ENCODE data around the gene CEP131.

CEP131 gene

GRCh38 chr17:81221371-81221841, 1.4 kb downstream of the CEP131 start:
- no peak for DNase-seq

- no peak for DNase-seq
These were observed 3.1 kb downstream of the CEP131 start for GRCh38 chr17:81219476-81220180.

DNA sequence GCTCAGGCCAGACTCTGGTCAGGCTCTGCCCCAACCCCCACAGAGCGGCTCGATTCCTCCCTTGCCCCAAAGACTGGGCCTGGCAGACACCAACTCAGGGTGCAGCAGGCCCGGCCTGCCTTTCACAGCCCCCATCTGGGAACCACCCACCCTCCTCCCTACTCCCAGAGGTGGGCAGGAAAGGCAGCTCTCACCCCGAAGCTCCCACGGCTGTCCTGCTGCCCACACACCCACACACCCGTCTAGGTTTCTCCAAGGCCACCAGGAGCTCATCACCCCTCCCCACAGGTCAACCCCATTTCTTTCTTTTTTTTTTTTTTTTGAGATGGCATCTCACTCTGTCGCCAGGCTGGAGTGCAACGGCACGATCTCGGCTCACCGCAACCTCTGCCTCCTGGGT, 3.8 kb downstream of the CEP131 start:
- DNase-seq: no peak

DNA sequence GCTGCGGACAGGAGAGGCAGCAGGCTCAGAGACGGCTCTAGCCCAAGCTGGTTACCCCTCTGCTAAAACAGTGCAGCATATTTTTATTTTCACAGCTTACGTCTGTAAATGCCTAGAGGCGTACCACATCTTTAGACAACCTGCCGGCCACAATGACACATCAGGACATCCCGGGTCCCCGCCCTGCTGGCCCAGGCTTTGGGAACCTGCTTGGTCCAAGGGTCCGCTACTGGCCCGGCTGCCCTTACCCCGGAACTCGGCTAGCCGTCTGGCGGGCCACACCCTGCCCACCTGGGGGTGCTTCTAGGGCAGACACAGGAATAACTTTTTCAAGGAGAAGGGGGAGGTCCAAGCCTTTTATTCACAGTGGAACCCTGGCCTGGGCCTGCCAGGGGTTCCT, 4.3 kb downstream of the CEP131 start:
- no peak for DNase-seq

- DNase-seq: no peak
These were observed 5.3 kb downstream of the CEP131 start for GRCh38 chr17:81217491-81217890.

GRCh38 chr17:81213978-81214377, 8.8 kb downstream of the CEP131 start:
- no peak for DNase-seq

DNA sequence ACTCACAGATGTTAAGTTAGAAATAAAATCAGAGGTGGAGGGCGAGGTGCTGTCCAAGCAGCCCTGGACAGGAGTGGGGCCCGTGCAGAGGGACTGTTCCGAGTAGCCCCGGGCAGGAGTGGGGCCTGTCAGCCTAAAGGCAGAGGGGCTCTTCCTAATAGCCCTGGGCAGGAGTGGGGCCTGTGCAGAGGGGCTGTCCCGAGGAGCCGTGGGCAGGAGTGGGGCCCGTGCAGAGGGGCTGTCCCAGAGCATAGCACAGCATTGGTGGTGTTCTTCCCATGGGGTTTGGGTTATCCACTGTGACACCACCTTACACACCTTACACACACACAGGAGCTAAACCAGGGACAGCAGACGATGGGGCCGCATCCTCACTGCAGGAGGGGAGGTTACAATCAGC, 10.4 kb downstream of the CEP131 start:
- no peak for DNase-seq

- no peak for DNase-seq
These were observed 11.9 kb downstream of the CEP131 start for GRCh38 chr17:81210868-81211267.

GRCh38 chr17:81210466-81210865, 12.3 kb downstream of the CEP131 start:
- no peak for DNase-seq

DNA sequence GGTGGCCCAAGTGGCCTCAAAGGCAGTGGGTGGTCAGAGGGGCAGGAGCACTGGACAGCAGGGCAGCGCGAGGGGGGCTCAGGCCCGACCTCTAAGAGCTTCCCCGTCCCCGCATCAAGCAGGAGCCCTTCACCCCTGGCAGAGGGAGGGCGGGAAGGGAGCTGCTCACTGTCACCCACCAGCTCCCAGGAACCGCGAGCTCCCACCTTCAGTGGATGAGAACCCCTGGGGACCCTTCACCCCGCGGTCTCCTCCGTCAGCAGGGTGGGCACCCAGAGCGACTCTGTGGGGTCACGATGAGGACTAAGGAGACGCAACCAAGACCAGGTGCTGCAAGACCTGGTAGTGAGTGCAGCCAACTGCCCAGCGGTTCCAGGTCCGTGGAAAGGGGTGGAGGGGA, 13.6 kb downstream of the CEP131 start:
- DNase-seq: no peak

DNA sequence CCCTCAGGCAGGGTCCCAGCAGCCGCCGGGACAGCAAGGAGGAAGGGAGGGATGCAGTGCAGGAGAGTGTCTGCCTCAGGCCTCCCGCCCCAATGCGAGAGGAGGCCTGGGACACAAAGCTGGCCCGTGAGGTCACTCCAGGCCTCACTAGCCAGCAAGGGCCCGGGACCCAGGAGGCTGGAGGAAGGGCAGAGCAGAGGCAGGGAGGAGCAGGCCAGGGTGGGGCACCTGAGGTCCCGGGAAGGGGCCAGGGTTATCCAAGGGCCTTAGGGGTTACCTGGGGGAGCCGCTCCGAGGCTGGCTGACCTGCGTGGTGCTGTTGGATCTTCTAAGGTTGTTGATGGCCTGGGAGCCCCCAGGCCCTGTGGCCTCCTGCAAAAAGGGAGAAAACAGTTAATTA, 14.1 kb downstream of the CEP131 start:
- no peak for DNase-seq

DNA sequence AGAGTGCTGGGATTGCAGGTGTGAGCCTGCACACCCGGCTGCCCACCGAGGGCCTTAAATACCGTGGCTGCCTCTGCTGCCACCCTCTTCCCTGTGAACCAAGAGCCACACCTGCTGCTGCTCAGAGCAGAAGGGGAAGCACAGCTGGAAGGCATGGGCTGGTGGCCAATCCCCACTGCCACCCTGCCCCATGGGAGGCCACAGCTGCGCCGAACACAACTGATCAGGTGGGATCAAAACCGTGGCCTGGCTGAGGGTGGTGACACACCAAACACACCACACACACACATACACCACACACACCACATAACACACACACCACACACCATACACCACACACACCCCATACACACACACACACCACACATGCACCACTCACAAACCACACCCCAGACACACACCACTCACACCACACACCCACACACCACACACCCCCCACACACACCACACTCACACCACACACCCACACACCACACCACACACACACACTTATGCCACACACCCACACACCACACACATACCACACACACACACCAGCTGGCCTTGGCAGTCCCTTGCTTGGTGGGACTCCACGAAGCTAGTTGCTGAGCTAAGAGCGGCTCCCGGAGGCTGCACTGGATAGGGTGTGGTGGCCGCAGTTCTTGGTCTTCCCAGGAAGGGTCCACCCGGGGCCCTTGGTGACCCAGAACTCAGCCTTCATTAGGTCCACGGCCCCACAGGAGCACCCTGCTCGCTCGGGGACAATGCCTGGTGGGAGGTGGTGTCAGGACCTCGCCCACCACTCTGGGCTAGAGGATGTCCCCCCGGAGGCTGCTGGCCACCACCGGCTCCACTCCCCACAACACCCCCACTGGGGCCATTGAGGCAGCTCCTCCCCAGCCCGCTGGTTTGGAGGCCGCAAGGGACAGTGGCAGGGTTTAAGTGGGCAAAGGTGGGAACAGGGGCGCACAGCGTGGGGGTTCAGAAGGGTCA, 14.9 kb downstream of the CEP131 start:
- no peak for DNase-seq

DNA sequence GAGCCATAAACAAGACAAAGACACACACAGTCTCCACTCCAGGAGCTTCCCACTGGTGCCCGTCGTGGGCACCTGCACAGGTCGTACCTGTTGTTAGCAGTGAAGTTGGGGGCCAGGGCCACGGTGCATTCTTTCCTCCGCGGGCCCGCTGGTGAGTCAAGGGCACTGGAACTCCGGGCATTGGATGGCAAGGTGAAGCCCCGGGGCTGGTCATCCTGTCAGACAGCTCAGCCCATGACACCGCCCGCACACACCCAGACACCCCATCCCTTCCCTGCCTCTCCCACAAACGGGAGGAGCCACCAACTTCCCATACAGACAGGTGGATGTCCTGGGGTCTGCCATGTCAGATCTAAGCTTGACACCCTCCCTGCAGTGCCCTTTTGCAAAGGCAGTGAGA, 16.1 kb downstream of the CEP131 start:
- no peak for DNase-seq

DNA sequence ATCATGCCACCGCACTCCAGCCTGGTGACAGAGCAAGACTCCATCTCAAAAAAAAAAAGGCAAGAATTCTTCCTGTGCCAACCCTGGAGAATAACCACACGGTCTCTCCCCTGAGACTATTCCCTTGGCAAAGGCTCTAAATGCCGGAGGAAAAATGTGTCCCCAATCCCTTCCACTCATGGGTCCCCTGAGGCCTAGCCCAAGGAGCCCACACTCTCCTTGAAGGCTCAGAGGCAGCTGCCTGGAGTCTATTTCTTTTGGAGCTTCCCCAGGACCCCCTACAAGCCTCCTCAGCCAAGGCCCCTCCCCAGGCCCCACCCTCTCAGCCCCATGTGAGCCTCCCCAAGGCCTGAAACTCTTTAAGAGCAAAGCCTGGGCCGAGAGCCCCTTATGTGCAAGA, 16.6 kb downstream of the CEP131 start:
- DNase-seq: no peak

DNA sequence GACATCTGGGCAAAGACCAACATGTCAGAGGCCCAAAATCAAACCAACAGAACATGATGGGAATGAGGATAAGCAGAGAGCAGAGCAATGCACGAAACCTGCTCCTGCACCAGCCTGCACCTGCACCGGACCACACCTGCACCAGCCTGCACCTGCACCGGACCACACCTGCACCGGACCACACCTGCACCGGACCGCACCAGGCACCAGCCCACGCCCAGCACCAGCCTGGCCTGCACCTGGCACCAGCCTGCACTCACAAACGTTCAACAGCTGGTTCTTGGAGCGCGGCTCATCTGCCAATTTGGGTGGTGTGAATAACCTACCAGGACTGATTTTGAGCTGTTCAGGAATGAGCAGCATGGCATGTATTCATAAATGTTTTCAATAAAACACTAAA, 18.2 kb downstream of the CEP131 start:
- DNase-seq: no peak

- DNase-seq: no peak
These were observed 19.6 kb downstream of the CEP131 start for GRCh38 chr17:81203136-81203535.

GRCh38 chr17:81202318-81202717, 20.4 kb downstream of the CEP131 start:
- DNase-seq: no peak

DNA sequence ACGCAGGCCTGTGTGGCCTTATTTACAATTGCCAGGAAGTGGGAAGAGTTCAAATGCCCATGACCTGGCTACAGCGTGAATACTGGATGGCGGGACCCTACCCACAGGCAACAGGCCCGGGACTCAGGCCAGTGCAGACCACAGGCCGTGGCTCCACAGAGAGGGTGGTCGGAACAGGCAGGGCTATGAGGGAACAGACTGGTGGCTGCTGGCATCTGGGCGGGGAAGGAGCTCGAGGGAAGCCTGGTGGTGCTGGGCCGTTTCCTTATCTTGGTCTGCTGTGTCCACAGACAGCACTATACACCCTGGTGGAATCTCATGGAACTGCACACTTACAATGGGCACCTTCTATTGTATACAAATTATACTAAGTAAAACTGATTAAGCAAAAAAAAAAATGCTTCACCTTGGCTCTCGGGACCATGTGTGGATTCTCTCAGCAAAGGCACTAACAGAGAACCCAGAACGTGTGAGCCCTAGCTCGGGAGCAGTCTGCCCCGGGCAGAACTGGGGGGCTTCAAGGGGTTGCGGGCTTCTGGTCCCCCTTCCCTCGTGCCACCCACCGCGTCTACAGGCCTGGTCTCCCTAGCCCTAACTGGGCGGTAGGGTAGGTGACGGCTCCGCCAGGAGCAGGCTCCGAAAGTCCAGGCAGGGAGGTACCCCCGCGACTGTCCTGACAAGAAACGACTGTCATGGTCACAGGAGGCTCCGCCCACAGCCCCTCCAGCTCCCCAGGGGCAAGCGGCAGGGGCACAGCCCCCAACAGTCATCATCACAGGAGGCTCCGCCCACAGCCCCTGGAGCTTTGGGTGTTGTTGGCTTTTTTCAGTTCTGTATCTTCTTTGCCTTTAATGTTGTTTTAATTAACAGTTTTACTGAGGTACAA, 21.8 kb downstream of the CEP131 start:
- no peak for DNase-seq

GRCh38 chr17:81200201-81200600, 22.6 kb downstream of the CEP131 start:
- no peak for DNase-seq

DNA sequence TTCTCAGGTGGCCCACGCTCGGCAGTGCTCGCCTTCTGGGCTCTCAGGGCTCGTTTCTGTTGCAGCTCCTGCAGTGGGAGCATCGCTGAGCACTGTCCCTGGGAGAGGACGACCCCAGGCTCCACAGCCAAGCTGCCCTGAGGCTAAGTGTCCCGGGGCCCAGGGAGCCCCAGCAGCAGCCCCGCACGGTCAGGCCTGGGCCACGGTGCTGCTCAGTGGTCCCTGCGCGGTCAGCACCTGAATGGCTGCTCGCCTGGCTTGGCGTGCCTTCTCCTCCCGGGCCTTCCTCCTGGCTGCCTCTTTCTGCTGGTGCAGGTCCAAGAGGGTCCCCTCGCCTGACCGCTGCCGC, 23.3 kb downstream of the CEP131 start:
- DNase-seq: no peak

GRCh38 chr17:81198826-81199481, 23.8 kb downstream of the CEP131 start:
- no peak for DNase-seq

- no peak for DNase-seq
These were observed 24.8 kb downstream of the CEP131 start for GRCh38 chr17:81197831-81198490.

Measured in NCI-H2029 treated with DMSO at 0.1 percent for 48 hours (cell line).